Esophagus squamous epithelium (tissue), 5 donors: ENCODE data around the gene ANKAR. TPM values are rescaled to one million over a fixed set of nuclear protein-coding genes. Genes with fewer than 3 reads are reported as not detected.

Experiments used
- DNase-seq: peaks from one replicate; lab custom pipeline; 2025; lab: John Stamatoyannopoulos, UW
- H3K27ac ChIP-seq, 4 donors: fragments of 200-600 bp; sonication (generic); one replicate each; pipeline ENCODE4 v1.5.1; 2016 to 2019; ENCODE audit warnings: mild to moderate bottlenecking in 1 of 4
- H3K27me3 ChIP-seq, 4 donors: fragments of 200-600 bp; sonication (generic); 1 replicate in 3 of 4; 2 replicates in 1 of 4; pipeline versions ENCODE4 v1.5.1 to v1.6.0; 2017 to 2021; ENCODE audit warnings: antibody characterized with exemption in 1 of 4
- H3K36me3 ChIP-seq, 3 donors: fragments of 200-600 bp; sonication (generic); one replicate each; pipeline ENCODE4 v1.5.1; 2016 to 2019
- H3K4me1 ChIP-seq, 3 donors: fragments of 200-600 bp; sonication (generic); one replicate each; pipeline ENCODE4 v1.5.1; 2017 to 2019
- H3K4me3 ChIP-seq, 4 donors: fragments of 200-600 bp; sonication (generic); 1 replicate in 3 of 4; 2 replicates in 1 of 4; pipeline ENCODE4 v1.5.1; 2016 to 2019; ENCODE audit warnings: mild to moderate bottlenecking in 2 of 4, moderate library complexity in 1 of 4
- H3K9me3 ChIP-seq, 3 donors: fragments of 200-600 bp; sonication (generic); one replicate each; pipeline ENCODE4 v1.5.1; 2016 to 2019
- POLR2A ChIP-seq, 4 donors: fragments of 450-650 bp; IDR thresholded peaks; one replicate each; pipeline ENCODE4 v1.6.1; 2017; ENCODE audit warnings: antibody characterized with exemption in 4 of 4, mild to moderate bottlenecking in 4 of 4, moderate library complexity in 3 of 4
- WGBS, 2 donors: methylation state at CpG; one replicate each; pipeline ENCODE4 v1.1.5; 2018; 5-methylcytosine and 5-hydroxymethylcytosine counted together
- intact Hi-C: fragments of 100-400 bp; cut with DNase I; formaldehyde crosslinking; loops from one replicate; pipeline ENCODE4 v1.15.0; 2022
- total RNA-seq, 4 donors: library from RNA; depleted of rRNA; stranded (reverse); fragments of >200 nt; gene quantifications; one replicate each; pipeline ENCODE4 v1.1.0, GENCODE V29; 2016
- TF ChIP-seq, protein P1 (sequence below), 6 experiments: fragments of 450-650 bp in 4 of 6; fragments of 200-600 bp in 2 of 6; sonication (generic) in 2 of 6; IDR thresholded peaks; one replicate each; pipeline ENCODE4 v1.5.1; 2016 to 2019; ENCODE audit warnings: antibody characterized with exemption in 6 of 6, mild to moderate bottlenecking in 4 of 6, moderate library complexity in 4 of 6
- donor health status: DM: yes; HTN: yes; CAD: no.

Gene ANKAR
- total RNA-seq, 4 donors from 2014 or later = 1.4 to 10.7 (median 1.9) TPM

DNA sequence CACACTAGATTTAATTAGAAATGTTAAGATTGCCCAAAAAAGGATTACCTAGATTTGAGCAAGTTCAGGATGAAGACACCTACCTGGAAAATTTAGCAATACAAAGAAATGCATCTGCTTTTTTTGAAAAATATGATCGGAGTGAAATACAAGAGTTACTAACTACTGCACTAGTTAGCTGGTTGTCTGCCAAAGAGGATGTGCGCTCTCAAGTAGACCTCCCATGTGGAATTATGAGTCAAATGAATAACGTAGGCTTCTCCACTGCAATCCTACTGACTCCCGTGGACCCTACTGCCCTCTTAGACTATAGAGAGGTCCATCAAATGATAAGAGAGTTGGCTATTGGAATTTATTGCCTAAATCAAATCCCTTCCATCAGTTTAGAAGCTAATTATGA is 2.0 kb downstream of the ANKAR start:
- intact Hi-C loops = no loop called here
- H3K27me3 ChIP-seq = no peaks in the 10 kb centered on the region
- H3K27ac ChIP-seq = no peak overlapping the region
- H3K4me1 ChIP-seq = peaks cover 4 to 30% (median 11%) of the 10 kb centered on the region in 3 donors
- DNase-seq = no peak
- WGBS, 2 donors = 74 to 76% methylated on average over 4 of the region's 4 CpGs
- H3K4me3 ChIP-seq = no peak overlapping the region
- peaks cover 0 to 9% (median 0%) of the 10 kb centered on the region in 3 donors for H3K36me3 ChIP-seq
- TF ChIP-seq, protein P1, sequence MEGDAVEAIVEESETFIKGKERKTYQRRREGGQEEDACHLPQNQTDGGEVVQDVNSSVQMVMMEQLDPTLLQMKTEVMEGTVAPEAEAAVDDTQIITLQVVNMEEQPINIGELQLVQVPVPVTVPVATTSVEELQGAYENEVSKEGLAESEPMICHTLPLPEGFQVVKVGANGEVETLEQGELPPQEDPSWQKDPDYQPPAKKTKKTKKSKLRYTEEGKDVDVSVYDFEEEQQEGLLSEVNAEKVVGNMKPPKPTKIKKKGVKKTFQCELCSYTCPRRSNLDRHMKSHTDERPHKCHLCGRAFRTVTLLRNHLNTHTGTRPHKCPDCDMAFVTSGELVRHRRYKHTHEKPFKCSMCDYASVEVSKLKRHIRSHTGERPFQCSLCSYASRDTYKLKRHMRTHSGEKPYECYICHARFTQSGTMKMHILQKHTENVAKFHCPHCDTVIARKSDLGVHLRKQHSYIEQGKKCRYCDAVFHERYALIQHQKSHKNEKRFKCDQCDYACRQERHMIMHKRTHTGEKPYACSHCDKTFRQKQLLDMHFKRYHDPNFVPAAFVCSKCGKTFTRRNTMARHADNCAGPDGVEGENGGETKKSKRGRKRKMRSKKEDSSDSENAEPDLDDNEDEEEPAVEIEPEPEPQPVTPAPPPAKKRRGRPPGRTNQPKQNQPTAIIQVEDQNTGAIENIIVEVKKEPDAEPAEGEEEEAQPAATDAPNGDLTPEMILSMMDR (IDR thresholded peaks at IDR 0.05) = no peak
- no peak for TF ChIP-seq POLR2A (IDR thresholded peaks at IDR 0.05)
- H3K9me3 ChIP-seq = no peaks in the 10 kb centered on the region

DNA sequence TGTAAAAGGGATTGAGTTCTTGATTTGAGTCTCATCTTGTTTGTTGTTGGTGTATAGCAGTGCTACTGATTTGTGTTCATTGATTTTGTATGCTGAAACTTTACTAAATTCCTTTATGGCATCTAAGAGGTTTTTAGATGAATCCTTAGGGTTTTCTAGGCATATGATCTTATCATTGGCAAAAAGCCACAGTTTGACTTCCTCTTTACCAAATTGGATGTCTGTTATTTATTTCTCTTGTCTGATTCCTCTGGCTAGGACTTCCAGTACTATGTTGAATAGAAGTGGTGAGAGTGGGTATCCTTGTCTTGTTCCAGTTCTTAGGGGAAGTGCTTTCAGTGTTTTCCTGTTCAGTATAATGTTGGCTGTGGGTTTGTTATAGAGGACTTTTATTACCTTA is 4.8 kb downstream of the ANKAR start:
- TF ChIP-seq POLR2A (IDR thresholded peaks at IDR 0.05) = no peak
- TF ChIP-seq, protein P1 (IDR thresholded peaks at IDR 0.05) = no peak
- H3K27ac ChIP-seq = no peak overlapping the region
- no peaks in the 10 kb centered on the region for H3K27me3 ChIP-seq
- H3K36me3 ChIP-seq = no peaks in the 10 kb centered on the region
- H3K9me3 ChIP-seq = no peaks in the 10 kb centered on the region
- no peak overlapping the region for H3K4me3 ChIP-seq
- no peak for DNase-seq
- peaks cover 4 to 28% (median 5%) of the 10 kb centered on the region in 3 donors for H3K4me1 ChIP-seq
- intact Hi-C loops = no loop called here

DNA sequence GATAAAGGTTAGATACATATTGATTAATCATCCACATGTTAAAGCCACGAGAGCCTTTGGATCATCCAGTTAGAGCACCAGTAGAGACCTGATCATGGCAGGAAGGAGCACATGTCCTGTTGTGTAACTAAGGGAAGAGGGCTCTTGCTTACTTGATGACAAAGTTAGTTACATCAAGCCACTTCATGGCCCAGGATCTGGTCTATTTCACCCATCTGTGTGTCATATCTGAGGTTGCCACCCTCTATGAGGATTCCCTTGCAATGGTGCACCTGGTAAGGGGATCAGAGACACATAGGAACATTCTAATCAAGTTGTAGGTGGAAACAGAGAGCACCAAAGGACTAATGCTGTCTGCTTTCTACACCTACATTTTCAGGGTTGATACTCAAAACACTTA is 6.7 kb downstream of the ANKAR start:
- H3K27me3 ChIP-seq = no peaks in the 10 kb centered on the region
- no peak for DNase-seq
- H3K4me1 ChIP-seq = peaks cover 0 to 16% (median 0%) of the 10 kb centered on the region in 3 donors
- no peaks in the 10 kb centered on the region for H3K9me3 ChIP-seq
- intact Hi-C loops = no loop called here
- TF ChIP-seq, protein P1 (IDR thresholded peaks at IDR 0.05) = no peak
- no peak for TF ChIP-seq POLR2A (IDR thresholded peaks at IDR 0.05)
- H3K4me3 ChIP-seq = no peak overlapping the region
- WGBS, 2 donors = 60 to 73% methylated on average over 1 of the region's 1 CpG
- no peak overlapping the region for H3K27ac ChIP-seq
- no peaks in the 10 kb centered on the region for H3K36me3 ChIP-seq

DNA sequence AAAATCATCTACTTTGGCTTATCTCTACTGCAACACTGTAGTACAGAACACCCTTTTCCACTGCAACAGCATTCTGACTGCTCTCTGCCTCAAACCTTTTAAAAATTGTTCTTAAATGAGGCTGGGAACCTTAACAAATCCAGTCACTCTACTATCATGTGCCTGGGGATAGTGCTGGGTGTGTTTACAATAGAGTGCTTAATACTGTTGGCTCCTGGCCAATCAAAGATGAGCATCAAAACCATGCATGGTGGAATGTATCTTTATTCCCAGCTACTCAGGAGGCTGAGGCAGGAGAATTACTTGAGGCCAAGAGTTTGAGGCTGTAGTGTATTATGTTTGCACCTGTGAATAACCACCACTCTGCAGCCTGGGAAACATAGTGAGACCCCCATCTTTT is 7.4 kb downstream of the ANKAR start:
- Histone ChIP-seq H3K27me3 (no peaks in the 10 kb centered on the region), H3K36me3 (no peaks in the 10 kb centered on the region), H3K4me3 (no peak overlapping the region), H3K4me1 (peaks cover 0 to 15% (median 0%) of the 10 kb centered on the region in 3 donors), H3K9me3 (no peaks in the 10 kb centered on the region), H3K27ac (no peak overlapping the region)
- intact Hi-C loops = no loop called here
- no peak for DNase-seq
- TF ChIP-seq, protein P1 (IDR thresholded peaks at IDR 0.05) = no peak
- TF ChIP-seq POLR2A (IDR thresholded peaks at IDR 0.05) = no peak

DNA sequence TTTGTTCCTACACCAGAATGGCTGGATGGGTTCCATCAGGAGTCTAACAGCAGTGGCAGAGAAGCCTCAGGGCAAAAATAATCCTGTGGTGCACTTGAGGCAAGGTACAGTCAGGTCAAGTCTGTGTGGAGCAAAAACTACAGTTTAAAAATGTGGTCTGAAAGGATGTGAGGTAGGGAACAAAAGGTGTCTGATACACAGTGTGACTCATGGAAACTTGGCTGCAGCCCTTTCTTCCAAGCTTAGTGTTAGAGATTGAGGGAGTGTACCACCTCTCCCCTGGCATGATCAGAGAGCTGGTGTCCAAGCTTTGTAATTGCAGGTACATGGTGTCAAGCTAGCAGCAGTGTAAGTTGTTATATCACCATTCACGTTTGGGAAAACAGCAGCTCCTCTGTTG is 8.9 kb downstream of the ANKAR start:
- no peak for DNase-seq
- Histone ChIP-seq H3K36me3 (no peaks in the 10 kb centered on the region), H3K27me3 (no peaks in the 10 kb centered on the region), H3K27ac (no peak overlapping the region), H3K4me3 (no peak overlapping the region), H3K9me3 (no peaks in the 10 kb centered on the region), H3K4me1 (peaks cover 0 to 15% (median 0%) of the 10 kb centered on the region in 3 donors)
- WGBS, 2 donors = 40 to 54% methylated on average over 1 of the region's 1 CpG
- intact Hi-C loops = no loop called here
- TF ChIP-seq POLR2A (IDR thresholded peaks at IDR 0.05) = no peak
- TF ChIP-seq, protein P1 (IDR thresholded peaks at IDR 0.05) = no peak
